ENCODE data around the gene TSNAXIP1. TPM values are rescaled to one million over a fixed set of nuclear protein-coding genes. Genes with fewer than 3 reads are reported as not detected.
"Not testable (repeated sequence)": the region's sequence is repeated elsewhere in the genome, so short reads cannot be mapped to it uniquely, and the experiment has no call there.

TSNAXIP1 gene
- total RNA-seq, 1 experiment from 2014 or later, result 0.84 TPM

- peak overlapping the region; percentile 99 for H3K4me3 Mint-ChIP-seq (ENCODE audit: unreplicated experiment)
- H3K9me3 Mint-ChIP-seq (ENCODE audit: unreplicated experiment), result no peaks in the 10 kb centered on the region
- no peak overlapping the region for H3K27ac Mint-ChIP-seq (ENCODE audit: unreplicated experiment)
- POLR2A ChIA-PET, result interaction anchor here (0.8 to 1.5 kb wide), 6 partner anchors 12 to 115 kb away, joined by 3 to 7 read pairs (median 4); partner anchors contain the start of genes GFOD2, NUTF2, PSMB10 and RANBP10
- Histone ChIP-seq H3K4me3 (ENCODE audit: low read depth, low read length) (peak overlapping the region; percentile 83), H3K9me3 (no peaks in the 10 kb centered on the region), H3K27me3 (replicated peaks; ENCODE audit: control insufficient read depth, insufficient read depth, low read length) (no peaks in the 10 kb centered on the region), H3K4me1 (no peaks in the 10 kb centered on the region; the same call in 1 of the 2 replicates), H3K36me3 (ENCODE audit: control insufficient read depth, insufficient read depth, low read length) (peaks cover 11% of the 10 kb centered on the region)
- H3K36me3 Mint-ChIP-seq (ENCODE audit: insufficient read depth, unreplicated experiment), result peaks cover 14% of the 10 kb centered on the region
- CTCF ChIA-PET, result interaction anchor here (0.6 to 2.1 kb wide), 9 partner anchors 12 to 287 kb away, joined by 3 to 14 read pairs (median 7); partner anchors contain the start of genes NUTF2, RANBP10 and TSNAXIP1
- intact Hi-C loops (cut with micrococcal nuclease; ENCODE audit: unreplicated experiment), result no loop called here
- H3K4me1 Mint-ChIP-seq (ENCODE audit: low read depth, unreplicated experiment), result peaks cover 6% of the 10 kb centered on the region
- no TSS peak for BruUV-seq (replicated peaks)
- no peak for DNase-seq
- no peaks in the 10 kb centered on the region for H3K27me3 Mint-ChIP-seq (ENCODE audit: insufficient read depth, unreplicated experiment)
- TF ChIP-seq CTCF (IDR thresholded peaks at IDR 0.05; ENCODE audit: insufficient read depth in 1 of 2, low read depth in 1 of 2, low read length in 1 of 2, severe bottlenecking in 1 of 2, unreplicated experiment in 1 of 2), result no peak
Measured at GRCh38 chr16:67834242-67834614, 27.5 kb downstream of the TSNAXIP1 start.

GRCh38 chr16:67837190-67837589, 30.5 kb downstream of the TSNAXIP1 start:
- CTCF ChIA-PET, result interaction anchor here (0.6 kb wide), 1 partner anchor 9 kb away, joined by 3 read pairs; no protein-coding TSS in a partner anchor

GRCh38 chr16:67837811-67838210, 31.1 kb downstream of the TSNAXIP1 start:
- no peak overlapping the region for H3K27ac Mint-ChIP-seq (ENCODE audit: unreplicated experiment)
- Histone ChIP-seq H3K9me3 (no peaks in the 10 kb centered on the region), H3K4me1 (peaks cover 5% of the 10 kb centered on the region), H3K4me3 (ENCODE audit: low read depth, low read length) (no peak overlapping the region), H3K27me3 (replicated peaks; ENCODE audit: control insufficient read depth, insufficient read depth, low read length) (no peaks in the 10 kb centered on the region), H3K36me3 (ENCODE audit: control insufficient read depth, insufficient read depth, low read length) (no peaks in the 10 kb centered on the region)
- intact Hi-C loops (cut with micrococcal nuclease; ENCODE audit: unreplicated experiment), result no loop called here
- H3K9me3 Mint-ChIP-seq (ENCODE audit: unreplicated experiment), result no peaks in the 10 kb centered on the region
- no peaks in the 10 kb centered on the region for H3K27me3 Mint-ChIP-seq (ENCODE audit: insufficient read depth, unreplicated experiment)
- ChIA-PET CTCF (interaction anchor here (0.6 kb wide), 1 partner anchor 9 kb away, joined by 3 read pairs; no protein-coding TSS in a partner anchor), POLR2A (no interaction called here)
- peaks cover 3% of the 10 kb centered on the region for H3K4me1 Mint-ChIP-seq (ENCODE audit: low read depth, unreplicated experiment)
- no peak for TF ChIP-seq CTCF (IDR thresholded peaks at IDR 0.05; ENCODE audit: insufficient read depth in 1 of 2, low read depth in 1 of 2, low read length in 1 of 2, severe bottlenecking in 1 of 2, unreplicated experiment in 1 of 2)
- peaks cover 22% of the 10 kb centered on the region for H3K36me3 Mint-ChIP-seq (ENCODE audit: insufficient read depth, unreplicated experiment)
- DNase-seq, result no peak
- BruUV-seq (replicated peaks), result no TSS peak
- H3K4me3 Mint-ChIP-seq (ENCODE audit: unreplicated experiment), result no peak overlapping the region

More at GRCh38 chr16:67837190-67837589, 30.5 kb downstream of the TSNAXIP1 start:
- intact Hi-C loops (cut with micrococcal nuclease; ENCODE audit: unreplicated experiment); H3K4me3 ChIP-seq (ENCODE audit: low read depth, low read length); H3K9me3 ChIP-seq; H3K4me1 ChIP-seq; H3K4me1 Mint-ChIP-seq (ENCODE audit: low read depth, unreplicated experiment); H3K27me3 Mint-ChIP-seq (ENCODE audit: insufficient read depth, unreplicated experiment); H3K27me3 ChIP-seq (replicated peaks; ENCODE audit: control insufficient read depth, insufficient read depth, low read length); BruUV-seq (replicated peaks); DNase-seq; H3K9me3 Mint-ChIP-seq (ENCODE audit: unreplicated experiment); H3K4me3 Mint-ChIP-seq (ENCODE audit: unreplicated experiment); POLR2A ChIA-PET; H3K27ac Mint-ChIP-seq (ENCODE audit: unreplicated experiment); H3K36me3 ChIP-seq (ENCODE audit: control insufficient read depth, insufficient read depth, low read length): not testable (repeated sequence)
- peaks cover 20% of the 10 kb centered on the region for H3K36me3 Mint-ChIP-seq (ENCODE audit: insufficient read depth, unreplicated experiment)

All from Caco-2 (cell line).